Measurements from ENCODE around the gene SPNS2.

Gene SPNS2

GRCh38 chr17:4553669-4554068, 55.0 kb downstream of the SPNS2 start:
- DNase-seq (ENCODE audit: insufficient read length, low spot score) (no peak), FAIRE-seq (no peak)

GRCh38 chr17:4554441-4554996, 55.8 kb downstream of the SPNS2 start:
- FAIRE-seq (no peak), DNase-seq (ENCODE audit: insufficient read length, low spot score) (no peak)
- no peak for TF ChIP-seq CTCF (IDR thresholded peaks at IDR 0.05; ENCODE audit: insufficient read depth, missing control alignments)

More at GRCh38 chr17:4553669-4554068, 55.0 kb downstream of the SPNS2 start:
- no peak for TF ChIP-seq CTCF (IDR thresholded peaks at IDR 0.05; ENCODE audit: insufficient read depth, missing control alignments)

- DNase-seq (ENCODE audit: insufficient read length, low spot score), result peak; percentile 100
- peak; percentile 32 for FAIRE-seq
- no peak for TF ChIP-seq CTCF (IDR thresholded peaks at IDR 0.05; ENCODE audit: insufficient read depth, missing control alignments)
Observed at GRCh38 chr17:4554997-4555799, 56.5 kb downstream of the SPNS2 start, which contains the start of gene MYBBP1A. Gene MYBBP1A, minus strand, starts transcription at chr17:4555384. Its CDS starts 60 bp downstream, at chr17:4555324.

- DNase-seq (ENCODE audit: insufficient read length, low spot score), result no peak
- no peak for TF ChIP-seq CTCF (IDR thresholded peaks at IDR 0.05; ENCODE audit: insufficient read depth, missing control alignments)
- no peak for FAIRE-seq
Observed at GRCh38 chr17:4555873-4556759, 57.4 kb downstream of the SPNS2 start.

- FAIRE-seq, result no peak
- TF ChIP-seq CTCF (IDR thresholded peaks at IDR 0.05; ENCODE audit: insufficient read depth, missing control alignments), result no peak
- DNase-seq (ENCODE audit: insufficient read length, low spot score), result no peak
Observed at GRCh38 chr17:4556996-4557395, 58.3 kb downstream of the SPNS2 start.

GRCh38 chr17:4557626-4558346, 59.1 kb downstream of the SPNS2 start:
- no peak for TF ChIP-seq CTCF (IDR thresholded peaks at IDR 0.05; ENCODE audit: insufficient read depth, missing control alignments)
- FAIRE-seq, result no peak
- DNase-seq (ENCODE audit: insufficient read length, low spot score), result no peak

Data from D721Med (cell line).